Thoracic aorta (tissue), 2 donors: ENCODE results near the gene UBR3. TPM values are rescaled to one million over a fixed set of nuclear protein-coding genes. Genes with fewer than 3 reads are reported as not detected.
"Not testable (repeated sequence)": the region's sequence is repeated elsewhere in the genome, so short reads cannot be mapped to it uniquely, and the experiment has no call there.

ENCODE experiments used
- ATAC-seq: fragments of 150-250 bp; one replicate; pipeline ENCODE4 v1.8.0; 2017; ENCODE audit warnings: low read depth; ENCODE audit not compliant: insufficient number of reproducible peaks, low FRiP score
- DNase-seq: peaks from one replicate; pipeline ENCODE4 v3.0.0-alpha.2; 2020; ENCODE audit warnings: low spot score
- H3K27ac ChIP-seq, 2 donors: fragments of 200-600 bp; sonication (generic); 1 replicate in 1 of 2; 2 replicates in 1 of 2; pipeline ENCODE4 v1.5.1; 2016; ENCODE audit warnings: mild to moderate bottlenecking in 2 of 2, moderate library complexity in 2 of 2
- H3K27me3 ChIP-seq: fragments of 200-600 bp; sonication (generic); replicated peaks from 2 replicates; pipeline ENCODE4 v1.6.0; 2016; ENCODE audit warnings: mild to moderate bottlenecking; ENCODE audit not compliant: insufficient read depth
- H3K36me3 ChIP-seq: fragments of 200-600 bp; sonication (generic); one replicate; pipeline ENCODE4 v1.5.1; 2016
- H3K4me1 ChIP-seq, 2 donors: fragments of 200-600 bp; sonication (generic); 1 replicate in 1 of 2; 2 replicates in 1 of 2; pipeline versions ENCODE4 v1.5.1 to v1.6.0; 2016; ENCODE audit warnings: low read depth in 2 of 2, mild to moderate bottlenecking in 1 of 2; ENCODE audit not compliant: control insufficient read depth in 1 of 2
- H3K4me3 ChIP-seq: fragments of 200-600 bp; sonication (generic); 2 replicates; pipeline ENCODE4 v1.5.1; 2016; ENCODE audit warnings: mild to moderate bottlenecking
- H3K9me3 ChIP-seq: fragments of 200-600 bp; sonication (generic); 2 replicates; pipeline ENCODE4 v1.5.1; 2016
- CTCF ChIP-seq: fragments of 200-600 bp; sonication (generic); IDR thresholded peaks from one replicate; pipeline ENCODE4 v1.5.1; 2019; ENCODE audit warnings: antibody characterized with exemption
- total RNA-seq, 2 donors: library from RNA; depleted of rRNA; stranded (reverse); fragments of >200 nt; gene quantifications; one replicate each; pipeline versions ENCODE4 v1.1.0 to v1.2.3, GENCODE V29; 2016

The UBR3 gene
- total RNA-seq, 2 donors from 2014 or later, result 62.1 to 98.6 TPM

- Histone ChIP-seq H3K27ac (no peak overlapping the region), H3K27me3 (no peaks in the 10 kb centered on the region), H3K36me3 (no peaks in the 10 kb centered on the region), H3K9me3 (no peaks in the 10 kb centered on the region), H3K4me3 (no peak overlapping the region), H3K4me1 (peaks cover 0 to 4% of the 10 kb centered on the region in 2 donors)
- DNase-seq (no peak), ATAC-seq (no peak)
- no peak for TF ChIP-seq CTCF
These were observed 25.9 kb downstream of the UBR3 start for GRCh38 chr2:169853041-169853668.

- H3K9me3 ChIP-seq, H3K27ac ChIP-seq, ATAC-seq: not testable (repeated sequence)
These were observed 28.3 kb downstream of the UBR3 start for GRCh38 chr2:169855281-169856258.

GRCh38 chr2:169859423-169859822 is 32.2 kb downstream of the UBR3 start:
- no peaks in the 10 kb centered on the region for H3K27me3 ChIP-seq
- no peak overlapping the region for H3K27ac ChIP-seq
- ATAC-seq (no peak), DNase-seq (no peak)
- H3K4me3 ChIP-seq, result no peak overlapping the region
- H3K36me3 ChIP-seq, result no peaks in the 10 kb centered on the region
- peaks cover 7 to 8% of the 10 kb centered on the region in 2 donors for H3K4me1 ChIP-seq
- no peak for TF ChIP-seq CTCF
- no peaks in the 10 kb centered on the region for H3K9me3 ChIP-seq

More at GRCh38 chr2:169855281-169856258, 28.3 kb downstream of the UBR3 start:
- H3K4me3 ChIP-seq, H3K27me3 ChIP-seq, DNase-seq, H3K4me1 ChIP-seq, H3K36me3 ChIP-seq: not testable (repeated sequence)

GRCh38 chr2:169860149-169860548 is 32.9 kb downstream of the UBR3 start:
- no peaks in the 10 kb centered on the region for H3K27me3 ChIP-seq
- no peaks in the 10 kb centered on the region for H3K9me3 ChIP-seq
- peaks cover 7 to 9% of the 10 kb centered on the region in 2 donors for H3K4me1 ChIP-seq
- ATAC-seq, result no peak
- no peak overlapping the region for H3K27ac ChIP-seq
- no peaks in the 10 kb centered on the region for H3K36me3 ChIP-seq
- no peak for TF ChIP-seq CTCF
- no peak overlapping the region for H3K4me3 ChIP-seq
- no peak for DNase-seq

GRCh38 chr2:169862816-169863215 is 35.6 kb downstream of the UBR3 start:
- H3K4me1 ChIP-seq, result peaks cover 7 to 14% of the 10 kb centered on the region in 2 donors
- H3K27ac ChIP-seq, result no peak overlapping the region
- H3K27me3 ChIP-seq, result no peaks in the 10 kb centered on the region
- H3K4me3 ChIP-seq, result no peak overlapping the region
- H3K9me3 ChIP-seq, result no peaks in the 10 kb centered on the region
- no peak for TF ChIP-seq CTCF
- DNase-seq (no peak), ATAC-seq (no peak)
- no peaks in the 10 kb centered on the region for H3K36me3 ChIP-seq
